WTC11 (cell line): ENCODE results near the gene DAB1. TPM values are rescaled to one million over a fixed set of nuclear protein-coding genes. Genes with fewer than 3 reads are reported as not detected.

Source experiments
- ATAC-seq: fragments of 200-7000 bp; cut with Tn5 transposase; 2 replicates; pipeline ENCODE4 v1.10.0; 2021; ENCODE audit warnings: mild to moderate bottlenecking, moderate library complexity
- CTCF ChIA-PET: fragments of 300-600 bp; sonication (Branson Sonifier 250); formaldehyde crosslinking; loops from one replicate; lab custom pipeline; 2021; ENCODE audit warnings: antibody characterized with exemption; lab: Charles Lee
- POLR2A ChIA-PET: fragments of 350-600 bp; sonication (Branson Sonifier 250); formaldehyde crosslinking; loops from one replicate; lab custom pipeline; 2021; ENCODE audit warnings: antibody characterized with exemption; lab: Charles Lee
- DNase-seq: peaks from one replicate; pipeline ENCODE4 v3.0.0; 2021; ENCODE audit warnings: low spot score
- H3K27ac Mint-ChIP-seq: 2 replicates; pipeline ENCODE4 v1.8.0; 2021; ENCODE audit warnings: mixed read lengths
- H3K27me3 Mint-ChIP-seq: 2 replicates; pipeline ENCODE4 v1.8.0; 2021; ENCODE audit warnings: low read depth, mild to moderate bottlenecking, moderate library complexity, mixed read lengths
- H3K36me3 Mint-ChIP-seq: 2 replicates; pipeline ENCODE4 v1.8.0; 2021; ENCODE audit warnings: mixed read lengths
- H3K4me1 Mint-ChIP-seq: 2 replicates; pipeline ENCODE4 v1.8.0; 2022; ENCODE audit warnings: mixed read lengths
- H3K4me3 Mint-ChIP-seq: 2 replicates; pipeline ENCODE4 v1.8.0; 2021; ENCODE audit warnings: mild to moderate bottlenecking, moderate library complexity, mixed read lengths
- H3K9me3 Mint-ChIP-seq: 2 replicates; pipeline ENCODE4 v1.8.0; 2021; ENCODE audit warnings: mixed read lengths
- FOXJ3 ChIP-seq: sonication (generic); formaldehyde crosslinking; IDR thresholded peaks from 2 replicates; pipeline ENCODE4 v1.9.0; 2021; ENCODE audit warnings: missing genetic modification reagents, mild to moderate bottlenecking, borderline replicate concordance
- FOXK1 ChIP-seq: sonication (generic); formaldehyde crosslinking; IDR thresholded peaks from 2 replicates; pipeline ENCODE4 v1.8.0; 2022; ENCODE audit warnings: mild to moderate bottlenecking, moderate library complexity, missing genetic modification reagents
- HMGXB4 ChIP-seq: sonication (generic); formaldehyde crosslinking; IDR thresholded peaks from 2 replicates; pipeline ENCODE4 v1.8.1; 2023; ENCODE audit warnings: mild to moderate bottlenecking, moderate library complexity, missing genetic modification reagents
- IRF2 ChIP-seq: sonication (generic); formaldehyde crosslinking; IDR thresholded peaks from 2 replicates; pipeline ENCODE4 v1.8.0; 2022; ENCODE audit warnings: low read depth, missing genetic modification reagents, borderline replicate concordance
- KAT7 ChIP-seq: sonication (generic); formaldehyde crosslinking; IDR thresholded peaks from 2 replicates; pipeline ENCODE4 v1.8.1; 2023; ENCODE audit warnings: missing genetic modification reagents, mild to moderate bottlenecking, borderline replicate concordance
- MXD4 ChIP-seq: fragments of 250-450 bp; sonication (Bioruptor Pico); IDR thresholded peaks from 2 replicates; pipeline ENCODE4 v1.8.0; 2021; ENCODE audit warnings: mild to moderate bottlenecking, moderate library complexity, borderline replicate concordance
- NFATC4 ChIP-seq: fragments of 250-450 bp; sonication (Bioruptor Pico); IDR thresholded peaks from 2 replicates; pipeline ENCODE4 v1.9.0; 2021; ENCODE audit warnings: mild to moderate bottlenecking
- RORB ChIP-seq: fragments of 250-450 bp; sonication (Bioruptor Pico); IDR thresholded peaks from 2 replicates; pipeline ENCODE4 v1.9.0; 2021; ENCODE audit warnings: mild to moderate bottlenecking
- SOX15 ChIP-seq: fragments of 250-450 bp; sonication (Bioruptor Pico); IDR thresholded peaks from 2 replicates; pipeline ENCODE4 v1.9.0; 2021; ENCODE audit warnings: mild to moderate bottlenecking
- TEAD1 ChIP-seq: sonication (generic); formaldehyde crosslinking; IDR thresholded peaks from 2 replicates; pipeline ENCODE4 v1.8.0; 2022; ENCODE audit warnings: mild to moderate bottlenecking, missing genetic modification reagents
- ZNF138 ChIP-seq: sonication (generic); formaldehyde crosslinking; conservative IDR thresholded peaks from 2 replicates; pipeline ENCODE4 v1.8.1; 2022; ENCODE audit warnings: mild to moderate bottlenecking, moderate library complexity, missing genetic modification reagents
- ZNF232 ChIP-seq: sonication (generic); formaldehyde crosslinking; IDR thresholded peaks from 2 replicates; pipeline ENCODE4 v1.8.0; 2022; ENCODE audit warnings: mild to moderate bottlenecking, missing genetic modification reagents
- ZNF425 ChIP-seq: fragments of 250-450 bp; sonication (Bioruptor Pico); conservative IDR thresholded peaks from 2 replicates; pipeline ENCODE4 v1.9.0; 2021; ENCODE audit warnings: mild to moderate bottlenecking
- ZNF671 ChIP-seq: fragments of 250-450 bp; sonication (Bioruptor Pico); IDR thresholded peaks from 2 replicates; pipeline ENCODE4 v1.8.0; 2021; ENCODE audit warnings: mild to moderate bottlenecking
- ZSCAN18 ChIP-seq: fragments of 250-450 bp; sonication (Bioruptor Pico); IDR thresholded peaks from 2 replicates; pipeline ENCODE4 v2.1.2; 2022; ENCODE audit warnings: mild to moderate bottlenecking, moderate library complexity
- total RNA-seq: library from RNA; stranded (reverse); gene quantifications from 3 replicates; pipeline ENCODE4 v1.2.3, GENCODE V29; 2021
- TF ChIP-seq, protein P1 (sequence below): fragments of 250-450 bp; sonication (Bioruptor Pico); IDR thresholded peaks from 2 replicates; pipeline ENCODE4 v1.9.0; 2021; ENCODE audit warnings: mild to moderate bottlenecking
- TF ChIP-seq, protein P2 (sequence below): fragments of 250-450 bp; sonication (Bioruptor Pico); IDR thresholded peaks from 2 replicates; pipeline ENCODE4 v1.9.0; 2021; ENCODE audit warnings: moderate library complexity, mild to moderate bottlenecking, inconsistent platforms, borderline replicate concordance
- TF ChIP-seq, protein P3 (sequence below): fragments of 250-450 bp; sonication (Bioruptor Pico); IDR thresholded peaks from 2 replicates; pipeline ENCODE4 v1.9.0; 2021; ENCODE audit warnings: mild to moderate bottlenecking

DAB1 gene
- total RNA-seq, 1 experiment from 2014 or later = 10.7 TPM

DNA sequence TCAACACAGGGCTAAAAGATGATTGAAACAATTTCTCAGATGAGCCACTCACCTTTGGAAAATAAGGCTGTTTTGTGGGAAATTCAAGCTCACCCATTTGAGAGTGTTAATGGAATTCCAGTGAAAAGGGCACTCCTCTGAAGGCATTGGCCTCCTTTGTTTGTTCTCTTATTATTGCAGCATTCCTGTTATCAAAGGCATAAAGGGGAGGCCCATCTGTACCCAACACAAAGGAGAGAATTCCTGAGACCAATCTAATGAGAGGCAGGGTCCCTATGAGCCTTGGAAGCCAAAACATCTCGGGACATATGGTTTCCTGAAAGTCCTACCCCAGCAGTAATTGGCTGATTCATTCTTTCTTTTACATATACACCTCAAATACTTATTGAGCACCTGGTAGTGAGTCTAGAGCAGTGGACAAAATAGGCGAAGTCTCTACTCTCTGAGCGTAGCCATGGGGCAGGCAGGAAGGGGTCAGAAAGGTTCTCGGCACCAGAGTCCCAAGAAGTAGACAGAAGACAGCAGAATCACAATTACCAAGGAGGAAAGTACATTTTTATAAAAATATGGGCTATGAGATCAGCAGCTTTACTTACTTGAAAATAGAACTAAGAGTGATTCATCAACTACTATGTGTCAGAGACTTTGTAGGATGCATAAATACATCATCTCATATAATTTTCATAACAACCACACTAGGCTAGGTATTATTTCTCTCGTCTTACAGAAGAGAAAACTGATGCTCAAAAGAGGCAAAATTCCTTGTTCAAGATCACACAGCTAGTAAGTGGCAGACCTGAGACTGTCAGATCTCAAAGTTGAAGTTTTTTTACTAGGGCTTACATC lies 218.7 kb downstream of the DAB1 start:
- Mint-ChIP-seq H3K9me3 (no peaks in the 10 kb centered on the region), H3K4me1 (peaks cover 40% of the 10 kb centered on the region), H3K4me3 (no peak overlapping the region; the same call in 1 of the 2 replicates), H3K27me3 (peaks cover 96% of the 10 kb centered on the region), H3K27ac (no peak overlapping the region), H3K36me3 (no peaks in the 10 kb centered on the region)
- ChIA-PET CTCF (interaction anchor here (1.0 kb wide), 1 partner anchor 27 kb away, joined by 4 read pairs; no protein-coding TSS in a partner anchor), POLR2A (interaction anchor here (0.7 kb wide), 2 partner anchors 722 to 1902 kb away, joined by 3 to 4 read pairs; no protein-coding TSS in a partner anchor)
- DNase-seq = no peak
- ATAC-seq = peak; percentile 78
- TF ChIP-seq ZNF232 (CRISPR knock-in tag) = no peak
- TF ChIP-seq, protein P1, sequence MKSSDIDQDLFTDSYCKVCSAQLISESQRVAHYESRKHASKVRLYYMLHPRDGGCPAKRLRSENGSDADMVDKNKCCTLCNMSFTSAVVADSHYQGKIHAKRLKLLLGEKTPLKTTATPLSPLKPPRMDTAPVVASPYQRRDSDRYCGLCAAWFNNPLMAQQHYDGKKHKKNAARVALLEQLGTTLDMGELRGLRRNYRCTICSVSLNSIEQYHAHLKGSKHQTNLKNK (CRISPR knock-in tag) = no peak
- TF ChIP-seq SOX15 (CRISPR knock-in tag) = no peak
- TF ChIP-seq ZSCAN18 (CRISPR knock-in tag) = no peak
- no peak for TF ChIP-seq ZNF425
- no peak for TF ChIP-seq KAT7 (CRISPR knock-in tag)
- TF ChIP-seq FOXJ3 (CRISPR knock-in tag) = no peak
- TF ChIP-seq ZNF138 (CRISPR knock-in tag) = no peak

GRCh38 chr1:57204091-57204490 lies 219.8 kb downstream of the DAB1 start:
- Mint-ChIP-seq H3K9me3 (no peaks in the 10 kb centered on the region), H3K4me1 (peaks cover 45% of the 10 kb centered on the region), H3K36me3 (no peaks in the 10 kb centered on the region), H3K27ac (no peak overlapping the region), H3K27me3 (peaks cover 100% of the 10 kb centered on the region), H3K4me3 (no peak overlapping the region)
- ATAC-seq = no peak
- ChIA-PET CTCF (no interaction called here), POLR2A (interaction anchor here (0.7 kb wide), 1 partner anchor 1901 kb away, joined by 3 read pairs; no protein-coding TSS in a partner anchor)
- no peak for DNase-seq
- TF ChIP-seq FOXK1 (no peak), TEAD1 (CRISPR knock-in tag) (no peak)

GRCh38 chr1:57202241-57202640 lies 221.6 kb downstream of the DAB1 start:
- Mint-ChIP-seq H3K9me3 (no peaks in the 10 kb centered on the region), H3K27me3 (peaks cover 97% of the 10 kb centered on the region), H3K27ac (no peak overlapping the region), H3K4me3 (no peak overlapping the region), H3K4me1 (peaks cover 60% of the 10 kb centered on the region), H3K36me3 (no peaks in the 10 kb centered on the region)
- ChIA-PET POLR2A (no interaction called here), CTCF (no interaction called here)
- no peak for DNase-seq
- ATAC-seq = no peak
- TF ChIP-seq, protein P2, sequence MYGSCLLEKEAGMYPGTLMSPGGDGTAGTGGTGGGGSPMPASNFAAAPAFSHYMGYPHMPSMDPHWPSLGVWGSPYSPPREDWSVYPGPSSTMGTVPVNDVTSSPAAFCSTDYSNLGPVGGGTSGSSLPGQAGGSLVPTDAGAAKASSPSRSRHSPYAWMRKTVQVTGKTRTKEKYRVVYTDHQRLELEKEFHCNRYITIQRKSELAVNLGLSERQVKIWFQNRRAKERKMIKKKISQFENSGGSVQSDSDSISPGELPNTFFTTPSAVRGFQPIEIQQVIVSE (CRISPR knock-in tag) = no peak
- TF ChIP-seq NFATC4 = no peak
- no peak for TF ChIP-seq FOXJ3 (CRISPR knock-in tag)
- TF ChIP-seq HMGXB4 (CRISPR knock-in tag) = no peak
- TF ChIP-seq, protein P3, sequence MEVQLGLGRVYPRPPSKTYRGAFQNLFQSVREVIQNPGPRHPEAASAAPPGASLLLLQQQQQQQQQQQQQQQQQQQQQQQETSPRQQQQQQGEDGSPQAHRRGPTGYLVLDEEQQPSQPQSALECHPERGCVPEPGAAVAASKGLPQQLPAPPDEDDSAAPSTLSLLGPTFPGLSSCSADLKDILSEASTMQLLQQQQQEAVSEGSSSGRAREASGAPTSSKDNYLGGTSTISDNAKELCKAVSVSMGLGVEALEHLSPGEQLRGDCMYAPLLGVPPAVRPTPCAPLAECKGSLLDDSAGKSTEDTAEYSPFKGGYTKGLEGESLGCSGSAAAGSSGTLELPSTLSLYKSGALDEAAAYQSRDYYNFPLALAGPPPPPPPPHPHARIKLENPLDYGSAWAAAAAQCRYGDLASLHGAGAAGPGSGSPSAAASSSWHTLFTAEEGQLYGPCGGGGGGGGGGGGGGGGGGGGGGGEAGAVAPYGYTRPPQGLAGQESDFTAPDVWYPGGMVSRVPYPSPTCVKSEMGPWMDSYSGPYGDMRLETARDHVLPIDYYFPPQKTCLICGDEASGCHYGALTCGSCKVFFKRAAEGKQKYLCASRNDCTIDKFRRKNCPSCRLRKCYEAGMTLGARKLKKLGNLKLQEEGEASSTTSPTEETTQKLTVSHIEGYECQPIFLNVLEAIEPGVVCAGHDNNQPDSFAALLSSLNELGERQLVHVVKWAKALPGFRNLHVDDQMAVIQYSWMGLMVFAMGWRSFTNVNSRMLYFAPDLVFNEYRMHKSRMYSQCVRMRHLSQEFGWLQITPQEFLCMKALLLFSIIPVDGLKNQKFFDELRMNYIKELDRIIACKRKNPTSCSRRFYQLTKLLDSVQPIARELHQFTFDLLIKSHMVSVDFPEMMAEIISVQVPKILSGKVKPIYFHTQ (CRISPR knock-in tag) = no peak
- no peak for TF ChIP-seq MXD4 (CRISPR knock-in tag)
- TF ChIP-seq TEAD1 (CRISPR knock-in tag) = no peak
- no peak for TF ChIP-seq IRF2 (CRISPR knock-in tag)
- TF ChIP-seq RORB = no peak
- TF ChIP-seq FOXK1 = no peak
- TF ChIP-seq ZNF671 (CRISPR knock-in tag) = no peak
